Measurements from ENCODE around the gene PRKG2.

PRKG2 gene

GRCh38 chr4:81165861-81166430 is 49.1 kb downstream of the PRKG2 start:
- no peak for TF ChIP-seq CTCF (IDR thresholded peaks at IDR 0.05)

- TF ChIP-seq CTCF (IDR thresholded peaks at IDR 0.05), result no peak
These were observed 50.2 kb downstream of the PRKG2 start for GRCh38 chr4:81164623-81165416.

- TF ChIP-seq CTCF (IDR thresholded peaks at IDR 0.05), result no peak
These were observed 50.9 kb downstream of the PRKG2 start for GRCh38 chr4:81164126-81164525.

- TF ChIP-seq CTCF (IDR thresholded peaks at IDR 0.05), result no peak
These were observed 52.1 kb downstream of the PRKG2 start for GRCh38 chr4:81162752-81163458.

- no peak for TF ChIP-seq CTCF (IDR thresholded peaks at IDR 0.05)
These were observed 61.9 kb downstream of the PRKG2 start for GRCh38 chr4:81152839-81153713.

GRCh38 chr4:81149976-81150375 is 65.0 kb downstream of the PRKG2 start:
- TF ChIP-seq CTCF (IDR thresholded peaks at IDR 0.05), result no peak

- no peak for TF ChIP-seq CTCF (IDR thresholded peaks at IDR 0.05)
These were observed 66.4 kb downstream of the PRKG2 start for GRCh38 chr4:81148576-81148975.

Measured in LNCAP (cell line).